Aorta (tissue), 5 donors: Measurements from ENCODE around the gene INSRR. TPM values are rescaled to one million over a fixed set of nuclear protein-coding genes. Genes with fewer than 3 reads are reported as not detected.

Source experiments
- ATAC-seq: fragments of 200-7000 bp; cut with Tn5 transposase; one replicate; pipeline ENCODE4 v1.9.1; 2022; ENCODE audit warnings: moderate library complexity; ENCODE audit not compliant: low FRiP score
- DNase-seq, 2 donors: peaks; one replicate each; pipeline ENCODE4 v3.0.0-alpha.2; 2020
- H3K27ac ChIP-seq, 2 donors: one replicate each; pipeline ENCODE4 v1.5.1; 2013; ENCODE audit warnings: low read length in 2 of 2, mild to moderate bottlenecking in 2 of 2, moderate library complexity in 2 of 2, control low read depth in 1 of 2, inconsistent platforms in 1 of 2, low read depth in 1 of 2
- H3K27me3 ChIP-seq, 2 donors: one replicate each; pipeline ENCODE4 v1.6.1; 2013; ENCODE audit warnings: control low read depth in 1 of 2, low read length in 1 of 2, mild to moderate bottlenecking in 1 of 2, moderate library complexity in 1 of 2; ENCODE audit not compliant: insufficient read depth in 2 of 2, control insufficient read depth in 1 of 2
- H3K36me3 ChIP-seq, 2 donors: one replicate each; pipeline ENCODE4 v1.6.1; 2013; ENCODE audit warnings: control low read depth in 1 of 2, low read length in 1 of 2, mild to moderate bottlenecking in 1 of 2; ENCODE audit not compliant: insufficient read depth in 2 of 2, control insufficient read depth in 1 of 2
- H3K4me1 ChIP-seq, 2 donors: one replicate each; pipeline ENCODE4 v1.6.1; 2013; ENCODE audit warnings: low read length in 2 of 2, control low read depth in 1 of 2, mild to moderate bottlenecking in 1 of 2, moderate library complexity in 1 of 2; ENCODE audit not compliant: insufficient read depth in 2 of 2, control insufficient read depth in 1 of 2
- H3K4me3 ChIP-seq, 2 donors: one replicate each; pipeline ENCODE4 v1.5.1; 2013; ENCODE audit warnings: low read length in 2 of 2, control low read depth in 1 of 2, mild to moderate bottlenecking in 1 of 2
- H3K9me3 ChIP-seq: one replicate; pipeline ENCODE4 v1.6.1; 2013; ENCODE audit warnings: mild to moderate bottlenecking, low read length; ENCODE audit not compliant: control insufficient read depth
- WGBS, 2 donors: extraction: QIAGEN DNeasy Blood & Tissue Kit; methylation state at CpG; one replicate each; pipeline ENCODE4 v1.1.7; 2013; 5-methylcytosine and 5-hydroxymethylcytosine counted together
- intact Hi-C, 2 donors: fragments of 100-400 bp; cut with DNase I; formaldehyde crosslinking; loops; one replicate each; pipeline versions ENCODE4 v1.14.2 to v1.15.0; 2022
- polyA plus RNA-seq, 2 donors: library from polyadenylated mRNA; stranded (reverse); fragments of 200-250 nt; gene quantifications; one replicate each; pipeline ENCODE4 v1.2.3, GENCODE V29; 2013
- total RNA-seq, 2 donors: library from RNA; stranded (reverse); fragmentation: NEBNext Ultra II Directional; extraction: Animal tissue kit (Norgen Biotek cat#: 25700); gene quantifications; one replicate each; pipeline ENCODE4 v1.2.1, GENCODE V29; 2021
- donor health status: healthy with polysubstance abuse.
- donor health status: Bipolar disorder and iron deficiency.
- donor health status: DM: no; HTN: no; CAD: no.
- donor health status: DM: no; HTN: no; CAD: no.
- donor health status: DM: yes; HTN: yes; CAD: no.

INSRR gene
- total and polyA plus RNA-seq, 4 donors: 0.51 TPM; not detected in 3

DNA sequence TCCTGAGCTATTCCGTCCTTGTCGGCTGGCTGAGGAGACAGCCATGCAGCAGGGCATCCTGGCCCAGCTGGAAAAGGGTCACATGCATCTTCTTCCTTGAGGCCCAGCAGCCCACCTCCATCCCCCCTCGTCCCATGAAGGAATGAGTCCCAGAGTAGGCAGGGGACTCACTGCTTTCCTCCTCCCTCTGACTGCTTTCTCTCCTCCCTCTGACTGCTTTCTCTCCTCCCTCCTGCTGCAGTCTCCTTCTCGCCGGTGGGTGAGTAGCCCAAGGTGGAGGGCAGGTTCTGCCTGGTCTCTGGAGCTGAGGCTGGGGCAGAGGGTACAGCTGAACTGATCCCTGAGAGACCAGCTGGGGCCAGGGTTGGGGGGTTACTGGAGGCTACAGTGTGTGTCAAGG lies 15.2 kb upstream of the INSRR start:
- Histone ChIP-seq H3K4me3 (no peak overlapping the region), H3K27me3 (no peaks in the 10 kb centered on the region), H3K27ac (no peak overlapping the region), H3K36me3 (no peaks in the 10 kb centered on the region), H3K4me1 (no peaks in the 10 kb centered on the region), H3K9me3 (no peaks in the 10 kb centered on the region)
- ATAC-seq (no peak), DNase-seq (no peak)
- WGBS, 2 donors: 88 to 89% methylated on average over 5 of the region's 5 CpGs
- intact Hi-C loops: no loop called here

- no peak for ATAC-seq
- no peak for DNase-seq
- no peaks in the 10 kb centered on the region for H3K4me1 ChIP-seq
- 95% methylated on average over 18 of the region's 18 CpGs for WGBS, 2 donors
- H3K36me3 ChIP-seq: no peaks in the 10 kb centered on the region
- no peak overlapping the region for H3K4me3 ChIP-seq
- H3K27me3 ChIP-seq: no peaks in the 10 kb centered on the region
- no peaks in the 10 kb centered on the region for H3K9me3 ChIP-seq
- intact Hi-C loops: no loop called here
- no peak overlapping the region for H3K27ac ChIP-seq
These were observed 14.7 kb upstream of the INSRR start for GRCh38 chr1:156873659-156874058.

GRCh38 chr1:156869455-156869854 lies 10.5 kb upstream of the INSRR start:
- intact Hi-C loops: no loop called here
- 92 to 93% methylated on average over 9 of the region's 9 CpGs for WGBS, 2 donors
- ATAC-seq (no peak), DNase-seq (no peak)
- H3K9me3 ChIP-seq: no peaks in the 10 kb centered on the region
- H3K4me1 ChIP-seq: no peaks in the 10 kb centered on the region
- no peak overlapping the region for H3K4me3 ChIP-seq
- no peaks in the 10 kb centered on the region for H3K27me3 ChIP-seq
- no peak overlapping the region for H3K27ac ChIP-seq
- no peaks in the 10 kb centered on the region for H3K36me3 ChIP-seq

DNA sequence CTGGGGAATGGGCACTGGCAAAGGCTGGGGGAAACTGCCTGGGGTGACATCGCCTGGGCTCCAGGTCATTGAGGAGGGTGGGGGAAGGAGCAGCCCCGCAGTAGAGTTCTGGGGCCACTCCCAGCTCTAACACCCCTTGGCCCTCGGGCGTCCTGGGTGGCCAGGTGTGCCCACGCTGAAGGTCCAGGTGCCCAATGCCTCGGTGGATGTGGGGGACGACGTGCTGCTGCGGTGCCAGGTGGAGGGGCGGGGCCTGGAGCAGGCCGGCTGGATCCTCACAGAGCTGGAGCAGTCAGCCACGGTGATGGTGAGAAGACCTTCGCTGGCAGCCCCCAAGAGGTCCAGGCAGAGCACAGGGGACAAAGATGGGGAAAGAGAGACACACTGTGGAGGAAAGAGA lies 9.4 kb upstream of the INSRR start:
- no peaks in the 10 kb centered on the region for H3K4me1 ChIP-seq
- H3K27me3 ChIP-seq: no peaks in the 10 kb centered on the region
- no peak overlapping the region for H3K4me3 ChIP-seq
- no peaks in the 10 kb centered on the region for H3K9me3 ChIP-seq
- 69% methylated on average over 13 of the region's 13 CpGs for WGBS, 2 donors
- intact Hi-C loops: no loop called here
- no peaks in the 10 kb centered on the region for H3K36me3 ChIP-seq
- ATAC-seq: no peak
- DNase-seq: no peak
- H3K27ac ChIP-seq: no peak overlapping the region

- no peaks in the 10 kb centered on the region for H3K36me3 ChIP-seq
- no peaks in the 10 kb centered on the region for H3K4me1 ChIP-seq
- 63 to 65% methylated on average over 12 of the region's 12 CpGs for WGBS, 2 donors
- intact Hi-C loops: no loop called here
- H3K27me3 ChIP-seq: no peaks in the 10 kb centered on the region
- no peaks in the 10 kb centered on the region for H3K9me3 ChIP-seq
- no peak for DNase-seq
- ATAC-seq: no peak
- H3K27ac ChIP-seq: no peak overlapping the region
- H3K4me3 ChIP-seq: no peak overlapping the region
These were observed 7.5 kb upstream of the INSRR start for GRCh38 chr1:156866249-156866909.

GRCh38 chr1:156865865-156866248 lies 6.9 kb upstream of the INSRR start:
- intact Hi-C loops: no loop called here
- Histone ChIP-seq H3K27ac (no peak overlapping the region), H3K4me1 (no peaks in the 10 kb centered on the region), H3K36me3 (no peaks in the 10 kb centered on the region), H3K27me3 (no peaks in the 10 kb centered on the region), H3K4me3 (no peak overlapping the region), H3K9me3 (no peaks in the 10 kb centered on the region)
- DNase-seq: no peak
- ATAC-seq: no peak
- WGBS, 2 donors: 72 to 80% methylated on average over 4 of the region's 4 CpGs

DNA sequence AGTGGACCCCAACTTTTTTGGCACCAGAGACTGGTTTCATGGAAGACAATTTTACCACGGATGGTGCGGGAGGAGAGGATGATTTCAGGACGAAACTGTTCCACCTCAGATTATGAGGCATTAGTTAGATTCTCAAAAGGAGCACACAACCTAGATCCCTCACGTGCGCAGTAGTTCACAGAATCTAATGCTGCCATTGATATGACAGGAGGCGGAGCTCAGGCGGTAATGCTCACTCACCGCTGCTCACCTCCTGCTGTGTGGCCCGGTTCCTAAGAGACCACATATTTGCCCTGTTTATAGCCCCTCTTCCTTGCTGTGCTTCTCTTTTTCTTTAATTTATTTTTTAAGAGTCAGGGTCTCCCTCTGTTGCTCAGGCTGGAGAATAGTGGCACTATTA lies 6.3 kb upstream of the INSRR start:
- WGBS, 2 donors: 82% methylated on average over 9 of the region's 9 CpGs
- ATAC-seq: no peak

DNA sequence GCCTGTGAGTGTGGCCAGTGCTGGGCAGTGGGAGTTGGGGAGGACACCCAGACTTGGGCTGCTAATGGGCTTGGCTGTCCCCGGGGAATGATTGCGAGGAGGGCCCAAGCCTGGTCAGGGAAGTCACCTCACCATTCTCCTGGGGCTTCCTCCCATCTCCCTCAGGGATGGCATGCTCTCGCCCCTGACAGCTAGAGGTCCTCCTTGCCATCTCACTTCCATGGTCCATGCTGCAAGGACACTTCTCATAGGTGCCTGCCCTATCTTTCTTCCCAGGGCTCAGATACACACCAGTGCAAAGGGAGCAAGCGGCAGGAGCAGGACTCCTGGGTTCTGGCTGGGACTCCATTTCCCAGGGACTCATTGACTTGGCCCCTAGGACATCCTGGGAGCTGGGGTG lies 5.9 kb upstream of the INSRR start:
- Histone ChIP-seq H3K27ac (no peak overlapping the region), H3K27me3 (no peaks in the 10 kb centered on the region), H3K4me3 (no peak overlapping the region), H3K36me3 (no peaks in the 10 kb centered on the region), H3K4me1 (no peaks in the 10 kb centered on the region), H3K9me3 (no peaks in the 10 kb centered on the region)
- DNase-seq: no peak
- ATAC-seq: no peak
- WGBS, 2 donors: 86 to 92% methylated on average over 4 of the region's 4 CpGs
- intact Hi-C loops: no loop called here

More for the DNA sequence above, 6.3 kb upstream of the INSRR start:
- Histone ChIP-seq H3K4me1 (no peaks in the 10 kb centered on the region), H3K27me3 (no peaks in the 10 kb centered on the region), H3K4me3 (no peak overlapping the region), H3K36me3 (no peaks in the 10 kb centered on the region), H3K9me3 (no peaks in the 10 kb centered on the region), H3K27ac (no peak overlapping the region)
- intact Hi-C loops: no loop called here
- DNase-seq: no peak

GRCh38 chr1:156863631-156864030 lies 4.7 kb upstream of the INSRR start:
- H3K27me3 ChIP-seq: no peaks in the 10 kb centered on the region
- no peak overlapping the region for H3K27ac ChIP-seq
- H3K4me1 ChIP-seq: no peaks in the 10 kb centered on the region
- no peak for ATAC-seq
- H3K9me3 ChIP-seq: no peaks in the 10 kb centered on the region
- no peaks in the 10 kb centered on the region for H3K36me3 ChIP-seq
- intact Hi-C loops: no loop called here
- WGBS, 2 donors: 79 to 84% methylated on average over 7 of the region's 7 CpGs
- no peak for DNase-seq
- no peak overlapping the region for H3K4me3 ChIP-seq
